Ectodermal cell (in vitro differentiated cells): Measurements from ENCODE around the gene PDXDC1.
"Not testable (repeated sequence)": the region's sequence is repeated elsewhere in the genome, so short reads cannot be mapped to it uniquely, and the experiment has no call there.

Experiments used
- H3K27ac ChIP-seq: 2 replicates; pipeline ENCODE4 v1.7.0; 2013; ENCODE audit warnings: mild to moderate bottlenecking, low read depth, low read length; ENCODE audit not compliant: insufficient read depth, poor library complexity, severe bottlenecking
- H3K27me3 ChIP-seq: 2 replicates; pipeline ENCODE4 v1.7.0; 2013; ENCODE audit warnings: mild to moderate bottlenecking, low read length; ENCODE audit not compliant: insufficient read depth, control insufficient read depth, poor library complexity, severe bottlenecking
- H3K36me3 ChIP-seq: one replicate; pipeline ENCODE4 v1.7.0; 2013; ENCODE audit warnings: low read length; ENCODE audit not compliant: control insufficient read depth, insufficient read depth
- H3K4me1 ChIP-seq: one replicate; pipeline ENCODE4 v1.7.0; 2013; ENCODE audit warnings: low read length; ENCODE audit not compliant: control insufficient read depth, insufficient read depth
- H3K4me3 ChIP-seq: 2 replicates; pipeline ENCODE4 v1.7.0; 2013; ENCODE audit warnings: low read depth, low read length, control low read depth; ENCODE audit not compliant: insufficient read depth
- H3K9me3 ChIP-seq: 2 replicates; pipeline ENCODE4 v1.7.0; 2013; ENCODE audit warnings: mild to moderate bottlenecking, low read length, moderate library complexity; ENCODE audit not compliant: control insufficient read depth
- WGBS, 2 experiments: methylation state at CpG; one replicate each; pipeline ENCODE4 v1.1.7; 2013; ENCODE audit warnings: missing lambda C conversion rate in 2 of 2; 5-methylcytosine and 5-hydroxymethylcytosine counted together

The PDXDC1 gene

GRCh38 chr16:15016354-15016753, 41.5 kb downstream of the PDXDC1 start:
- H3K36me3 ChIP-seq: peaks cover 13% of the 10 kb centered on the region
- WGBS, 2 experiments: 92% methylated on average over 4 of the region's 4 CpGs
- not testable (repeated sequence) for H3K27ac ChIP-seq, H3K27me3 ChIP-seq, H3K4me3 ChIP-seq, H3K9me3 ChIP-seq, H3K4me1 ChIP-seq

- H3K4me3 ChIP-seq, H3K27me3 ChIP-seq, H3K9me3 ChIP-seq, H3K27ac ChIP-seq, H3K4me1 ChIP-seq: not testable (repeated sequence)
- peaks cover 13% of the 10 kb centered on the region for H3K36me3 ChIP-seq
- WGBS, 2 experiments: 94 to 98% methylated on average over 4 of the region's 4 CpGs
Observed at GRCh38 chr16:15016951-15017580, 42.2 kb downstream of the PDXDC1 start.

GRCh38 chr16:15021429-15021828, 46.6 kb downstream of the PDXDC1 start:
- H3K9me3 ChIP-seq, H3K4me1 ChIP-seq, H3K4me3 ChIP-seq, H3K27ac ChIP-seq, H3K27me3 ChIP-seq: not testable (repeated sequence)
- WGBS, 2 experiments: 94 to 95% methylated on average over 7 of the region's 7 CpGs
- H3K36me3 ChIP-seq: peaks cover 16% of the 10 kb centered on the region

DNA sequence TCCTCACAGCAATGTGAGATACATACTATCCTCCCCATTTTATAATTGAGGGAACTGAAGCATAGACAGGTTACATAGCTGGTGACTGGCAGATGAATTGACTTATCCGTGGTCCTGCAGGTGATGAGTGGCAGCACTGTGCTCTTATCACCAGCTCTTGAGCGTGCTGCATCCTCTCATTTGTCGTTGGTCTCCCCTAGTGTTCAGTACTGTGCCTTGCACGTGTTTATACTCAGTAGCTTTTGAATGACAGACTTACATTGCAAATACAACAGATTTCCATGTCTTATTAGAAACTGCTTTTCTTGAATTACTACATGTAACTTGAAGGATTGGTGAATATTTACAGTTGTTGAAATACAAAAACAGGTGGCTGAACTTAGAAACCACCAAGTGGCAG, 47.4 kb downstream of the PDXDC1 start:
- WGBS, 2 experiments: 74 to 75% methylated on average over 4 of the region's 4 CpGs
- H3K36me3 ChIP-seq: peaks cover 16% of the 10 kb centered on the region
- not testable (repeated sequence) for H3K4me1 ChIP-seq, H3K4me3 ChIP-seq, H3K27ac ChIP-seq, H3K9me3 ChIP-seq, H3K27me3 ChIP-seq

GRCh38 chr16:15023381-15024077, 48.7 kb downstream of the PDXDC1 start:
- not testable (repeated sequence) for H3K9me3 ChIP-seq, H3K27me3 ChIP-seq, H3K27ac ChIP-seq, H3K4me3 ChIP-seq, H3K4me1 ChIP-seq
- 92 to 95% methylated on average over 13 of the region's 13 CpGs for WGBS, 2 experiments
- peaks cover 13% of the 10 kb centered on the region for H3K36me3 ChIP-seq

DNA sequence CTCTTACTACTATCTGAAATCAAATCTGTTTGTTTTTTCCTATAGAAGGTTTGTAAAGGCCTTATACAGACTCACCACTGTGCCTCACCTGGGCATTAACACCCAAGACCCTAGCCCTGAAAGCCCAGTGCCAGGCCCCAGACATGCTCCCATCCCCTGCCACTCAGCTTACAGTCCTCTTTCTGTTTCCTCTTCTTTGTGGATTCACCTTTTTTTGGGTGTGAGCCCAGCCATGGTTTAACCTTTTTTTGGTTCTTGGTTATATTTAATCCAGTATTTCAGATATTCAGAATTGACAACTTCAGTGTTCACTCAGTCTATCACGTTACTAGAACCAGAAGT, 50.0 kb downstream of the PDXDC1 start:
- H3K27me3 ChIP-seq, H3K9me3 ChIP-seq, H3K4me1 ChIP-seq, H3K36me3 ChIP-seq, H3K27ac ChIP-seq, H3K4me3 ChIP-seq: not testable (repeated sequence)
- 90 to 94% methylated on average over 1 of the region's 1 CpG for WGBS, 2 experiments

GRCh38 chr16:15025234-15025951, 50.6 kb downstream of the PDXDC1 start:
- not testable (repeated sequence) for H3K4me1 ChIP-seq, H3K36me3 ChIP-seq, H3K9me3 ChIP-seq, H3K27me3 ChIP-seq, H3K27ac ChIP-seq, H3K4me3 ChIP-seq
- WGBS, 2 experiments: 94 to 96% methylated on average over 12 to 13 of the region's 14 CpGs

GRCh38 chr16:15027051-15027450, 52.2 kb downstream of the PDXDC1 start:
- not testable (repeated sequence) for H3K9me3 ChIP-seq, H3K4me3 ChIP-seq, H3K27me3 ChIP-seq, H3K4me1 ChIP-seq, H3K27ac ChIP-seq
- H3K36me3 ChIP-seq: peaks cover 15% of the 10 kb centered on the region
- 86 to 90% methylated on average over 6 to 7 of the region's 8 CpGs for WGBS, 2 experiments

GRCh38 chr16:15027503-15028344, 52.9 kb downstream of the PDXDC1 start:
- 88% methylated on average over 29 of the region's 29 CpGs for whole genome bisulfite sequencing, 2 experiments
- H3K4me3 ChIP-seq, H3K4me1 ChIP-seq, H3K27ac ChIP-seq, H3K9me3 ChIP-seq, H3K27me3 ChIP-seq: not testable (repeated sequence)
- H3K36me3 ChIP-seq: peaks cover 19% of the 10 kb centered on the region

GRCh38 chr16:15028345-15028715, 53.5 kb downstream of the PDXDC1 start:
- H3K9me3 ChIP-seq, H3K27ac ChIP-seq, H3K27me3 ChIP-seq, H3K4me3 ChIP-seq, H3K4me1 ChIP-seq: not testable (repeated sequence)
- WGBS, 2 experiments: 93 to 96% methylated on average over 6 of the region's 6 CpGs
- peaks cover 18% of the 10 kb centered on the region for H3K36me3 ChIP-seq
